GM23248 (cell line): ENCODE measurements around the gene MARS2.

Experiments used
- EZH2 ChIP-seq: fragments of 200-600 bp; sonication (generic); IDR thresholded peaks from 2 replicates; pipeline ENCODE4 v1.6.1; 2018; ENCODE audit warnings: antibody characterized with exemption, mild to moderate bottlenecking; ENCODE audit not compliant: insufficient read depth, poor library complexity, severe bottlenecking
- EZH2phosphoT487 ChIP-seq: fragments of 200-600 bp; sonication (generic); IDR thresholded peaks from 2 replicates; pipeline ENCODE4 v1.6.1; 2018; ENCODE audit warnings: antibody characterized with exemption, moderate library complexity, mild to moderate bottlenecking, low read depth; ENCODE audit not compliant: insufficient read depth

GRCh38 chr2:197713271-197713670, 8.1 kb downstream of the MARS2 start:
- no peak for TF ChIP-seq EZH2
- TF ChIP-seq EZH2phosphoT487: no peak
